ENCODE measurements around the gene ACACB.

ACACB gene

GRCh38 chr12:109287181-109287580 lies 170.8 kb downstream of the ACACB start:
- DNase-seq = no peak

DNA sequence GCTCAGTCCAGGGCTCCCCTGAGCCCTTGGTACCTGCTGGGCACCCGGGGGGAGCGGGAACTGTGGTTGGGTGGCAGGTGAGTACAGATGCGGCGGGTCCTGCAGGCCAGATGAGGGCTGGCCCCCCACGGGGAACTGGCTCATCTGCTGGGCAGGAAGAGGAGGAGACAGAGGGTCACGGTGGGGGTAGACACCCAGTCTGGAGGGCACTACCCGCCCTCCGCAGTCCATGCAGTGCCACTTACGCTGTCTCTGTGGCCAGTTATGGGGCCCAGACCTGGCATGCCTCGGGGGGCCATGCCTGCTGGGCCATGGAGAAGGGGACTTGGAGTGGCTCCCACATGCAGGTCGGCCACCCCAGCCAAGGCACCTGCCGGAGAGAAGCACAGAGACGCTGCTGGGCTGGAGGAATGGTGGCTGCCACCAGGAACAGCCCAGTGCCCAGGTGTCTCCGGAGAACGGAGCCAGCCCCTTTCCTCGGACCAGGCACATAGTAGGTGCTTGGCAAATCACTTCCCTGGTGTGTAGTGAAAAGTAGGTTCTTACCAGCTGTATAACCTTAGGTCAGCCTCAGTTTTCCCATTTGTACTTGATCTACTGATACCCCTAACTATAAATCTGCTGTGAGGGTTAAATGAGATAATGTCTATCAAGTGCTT lies 171.6 kb downstream of the ACACB start:
- DNase-seq = no peak

DNA sequence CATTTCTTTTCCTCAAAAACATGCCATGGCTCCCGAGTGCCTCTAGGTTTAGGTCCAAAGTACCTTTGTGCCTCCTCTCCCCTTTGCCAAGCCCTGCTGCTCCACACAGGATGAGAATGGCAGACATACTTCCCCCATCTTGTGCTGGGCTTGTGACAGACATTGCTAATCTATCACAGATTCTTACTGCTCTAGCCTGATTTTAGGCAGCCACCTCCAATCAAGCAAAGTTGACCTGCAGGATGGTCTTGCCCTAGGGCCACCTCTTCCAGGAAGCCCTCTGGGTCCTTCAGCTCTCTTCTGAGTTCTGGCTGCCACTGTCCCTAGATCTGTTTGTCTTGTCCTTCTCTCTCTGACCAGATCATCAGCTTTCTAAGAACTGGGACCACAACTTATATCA lies 172.2 kb downstream of the ACACB start:
- DNase-seq = no peak

- no peak for DNase-seq
Measured at GRCh38 chr12:109289004-109289403, 172.6 kb downstream of the ACACB start.

GRCh38 chr12:109289551-109289950 lies 173.2 kb downstream of the ACACB start:
- DNase-seq = peak; percentile 73

DNA sequence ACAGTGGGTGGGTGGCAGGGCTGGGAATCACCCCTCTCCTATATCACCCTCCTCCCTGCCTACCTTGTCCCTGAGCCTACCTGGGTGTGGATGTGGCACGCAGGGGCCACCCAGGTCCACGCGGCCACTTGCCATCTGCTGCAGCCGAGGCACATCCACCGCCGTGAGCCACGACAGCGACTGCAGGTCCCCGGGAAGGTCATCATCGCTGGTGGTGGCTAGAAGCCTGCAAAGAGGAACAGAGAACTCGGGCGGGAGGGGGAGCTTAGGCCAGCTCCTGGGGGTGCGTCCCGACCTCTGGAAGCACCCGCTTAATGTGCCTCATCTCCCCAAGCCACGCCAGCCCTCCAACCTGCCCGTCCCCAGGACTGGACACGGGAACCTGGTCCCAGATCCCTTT lies 173.7 kb downstream of the ACACB start:
- no peak for DNase-seq

- no peak for DNase-seq
Measured at GRCh38 chr12:109291117-109291516, 174.7 kb downstream of the ACACB start.

GRCh38 chr12:109291521-109292341 lies 175.3 kb downstream of the ACACB start:
- DNase-seq = peak; percentile 86

DNA sequence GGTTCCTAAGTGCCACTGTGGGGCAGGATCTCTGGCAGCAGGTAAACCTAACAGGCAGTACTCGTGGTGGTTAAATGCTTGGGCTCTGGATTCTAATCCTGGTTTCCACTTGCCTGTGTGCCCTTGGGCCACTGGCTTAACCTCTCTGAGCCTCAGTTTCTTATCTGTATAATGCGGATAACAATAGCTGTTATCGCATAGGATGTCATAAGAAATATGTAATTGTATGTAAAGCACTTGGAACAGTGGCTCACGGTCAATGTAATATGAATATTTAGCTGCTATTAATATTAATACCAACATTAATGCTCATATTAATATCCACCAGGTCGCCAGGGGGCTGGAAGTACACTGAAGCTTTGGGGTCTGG lies 175.9 kb downstream of the ACACB start:
- DNase-seq = no peak

GRCh38 chr12:109293106-109293505 lies 176.7 kb downstream of the ACACB start:
- no peak for DNase-seq

DNA sequence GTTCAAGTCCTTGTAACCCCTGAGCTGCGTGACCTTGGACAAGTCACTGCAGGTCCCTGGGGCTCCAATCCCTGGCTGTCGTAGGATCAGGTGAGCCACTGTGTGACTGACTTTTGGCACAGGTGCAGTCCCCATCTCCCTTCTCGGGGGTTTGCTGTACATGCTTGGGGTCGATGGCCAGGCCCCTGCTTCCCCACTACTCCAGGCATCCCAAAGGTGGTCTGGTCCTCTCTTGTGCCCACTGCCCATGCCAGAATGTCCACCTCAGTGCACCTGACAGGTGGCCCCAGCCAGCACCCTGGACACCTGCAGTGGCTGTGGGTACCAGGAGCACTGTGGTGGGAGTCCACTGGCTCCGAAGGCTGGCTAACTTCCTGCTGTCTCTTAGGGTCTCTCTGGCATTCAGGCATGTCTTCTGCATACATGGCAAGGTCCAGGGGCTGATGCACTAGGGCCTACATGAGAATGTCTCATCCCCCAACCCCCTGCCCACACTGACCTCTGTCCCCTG lies 178.0 kb downstream of the ACACB start:
- no peak for DNase-seq

- no peak for DNase-seq
Measured at GRCh38 chr12:109295764-109296425, 179.5 kb downstream of the ACACB start.

DNA sequence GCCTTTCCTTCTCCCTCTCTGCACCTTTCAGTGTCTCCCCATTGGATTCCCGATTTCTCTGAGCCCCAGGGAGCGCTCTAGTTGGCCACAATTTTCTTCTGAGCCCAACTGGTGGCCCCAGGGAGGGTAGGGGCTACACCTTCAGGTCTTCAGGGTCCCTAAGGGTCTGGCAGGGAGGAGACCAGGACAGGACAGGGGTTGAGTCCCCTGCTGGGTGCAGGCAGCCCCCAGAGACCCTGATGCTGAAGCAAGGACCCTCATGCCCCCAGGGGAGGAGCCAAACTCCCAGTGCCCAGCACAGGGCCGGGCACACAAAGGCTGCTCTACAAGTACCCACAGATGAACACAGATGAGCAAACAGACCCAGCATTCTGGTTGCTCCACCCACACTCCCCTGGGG lies 180.0 kb downstream of the ACACB start:
- no peak for DNase-seq

DNA sequence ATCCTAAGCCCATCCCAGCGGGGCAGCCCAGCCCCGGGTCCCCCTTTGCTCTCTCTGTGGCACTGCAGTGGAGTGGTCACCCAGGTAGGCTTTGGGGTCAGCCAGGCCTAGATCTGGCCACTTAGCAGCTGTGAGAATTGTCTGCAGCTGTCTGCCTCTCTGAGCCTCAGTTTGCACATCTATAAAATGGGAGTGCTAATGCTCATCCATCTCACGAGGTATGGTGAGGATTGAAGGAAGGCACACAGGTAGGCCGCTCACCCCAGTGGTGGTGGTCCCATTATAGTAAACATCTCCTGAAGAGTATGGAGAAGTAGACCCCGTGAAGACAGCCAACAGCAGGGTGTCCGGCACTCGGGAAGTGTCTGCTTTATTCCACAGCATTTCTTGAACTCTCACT lies 183.5 kb downstream of the ACACB start:
- DNase-seq = no peak

- no peak for DNase-seq
Measured at GRCh38 chr12:109301643-109302168, 185.3 kb downstream of the ACACB start.

DNA sequence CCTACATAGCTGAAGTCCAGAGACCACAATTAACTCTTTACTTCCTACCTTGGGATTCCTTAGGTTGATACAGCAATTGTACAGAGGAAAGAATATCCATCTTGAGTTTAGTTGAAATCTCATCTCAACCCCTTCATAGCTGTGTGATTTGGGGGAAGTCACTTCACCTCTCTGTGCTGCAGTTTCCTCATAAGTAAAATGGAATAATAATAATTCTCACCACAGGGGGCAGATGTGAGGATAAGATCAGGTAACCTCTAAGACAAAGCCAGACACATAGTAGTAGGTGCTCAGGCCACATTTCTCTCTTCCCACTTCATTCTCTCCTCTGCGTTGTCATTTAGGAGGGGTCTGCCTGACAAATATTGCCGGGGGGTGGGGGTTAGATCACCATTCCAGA lies 186.0 kb downstream of the ACACB start:
- no peak for DNase-seq

GRCh38 chr12:109302770-109303169 lies 186.4 kb downstream of the ACACB start:
- DNase-seq = no peak

GRCh38 chr12:109304485-109304884 lies 188.1 kb downstream of the ACACB start:
- DNase-seq = no peak

DNA sequence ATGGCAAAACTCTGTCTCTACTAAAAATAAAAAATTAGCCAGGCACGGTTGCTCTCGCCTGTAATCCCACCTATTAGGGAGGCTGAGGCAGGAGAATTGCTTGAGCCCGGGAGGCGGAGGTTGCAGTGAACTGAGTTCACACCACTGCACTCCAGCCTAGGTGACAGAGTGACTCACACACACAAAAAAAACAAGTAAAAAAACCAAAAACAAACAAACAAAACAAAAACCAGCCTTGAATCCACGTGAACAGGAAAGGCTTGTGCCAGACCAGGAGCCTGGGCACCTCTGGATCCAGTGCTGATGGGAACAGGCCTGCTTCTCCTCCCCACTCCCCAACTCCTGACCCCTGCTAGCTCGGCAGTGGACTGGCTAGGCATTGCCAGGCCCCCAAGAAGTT lies 189.2 kb downstream of the ACACB start:
- DNase-seq = no peak

- DNase-seq = no peak
Measured at GRCh38 chr12:109307051-109307450, 190.7 kb downstream of the ACACB start.

DNA sequence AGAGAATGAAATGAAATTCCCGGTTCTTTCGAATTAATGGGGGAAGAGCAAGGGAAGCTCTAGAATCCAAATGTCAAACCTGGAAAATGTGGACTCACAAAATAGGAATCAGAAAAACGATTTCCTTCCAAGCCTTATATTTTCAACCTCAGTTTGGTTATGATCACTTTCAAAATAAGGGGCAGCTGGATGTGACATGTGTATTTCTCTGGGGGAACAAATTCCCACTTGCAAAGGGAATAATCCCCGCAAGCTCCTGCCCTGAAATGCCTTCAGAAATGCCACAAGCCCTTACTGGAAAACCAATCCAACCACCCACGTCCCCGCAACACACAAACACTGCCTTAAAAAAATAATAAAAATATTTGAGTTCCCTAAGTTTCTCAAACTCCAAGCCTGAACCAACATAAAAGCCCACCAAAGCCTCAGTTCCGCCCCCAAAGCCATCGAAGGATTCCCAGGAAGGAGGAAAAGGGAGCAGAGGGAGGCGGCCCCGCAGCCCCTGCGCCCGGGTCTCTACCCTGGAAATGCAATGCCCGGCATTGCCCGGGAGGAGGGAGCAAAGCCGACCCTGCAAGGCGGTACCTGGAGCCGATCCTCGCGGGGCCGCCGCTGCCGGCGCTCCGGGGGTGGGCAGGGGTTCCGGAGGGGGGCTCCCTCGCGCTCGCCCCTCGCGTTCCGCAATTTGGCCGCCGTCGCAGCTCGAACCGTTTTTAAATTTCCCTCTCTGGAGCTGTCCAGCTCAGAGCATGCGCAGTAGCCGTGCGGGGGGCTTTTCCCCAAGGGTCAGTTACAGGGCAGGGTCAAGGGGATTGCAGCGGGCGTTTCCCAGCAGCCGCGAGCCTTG lies 192.4 kb downstream of the ACACB start, which contains the start of gene FOXN4:
FOXN4 (minus strand) TSS at position 751 of the 847 bp plus-strand sequence. CDS start 963 bp downstream, outside the sequence.
- no peak for DNase-seq

All from NCI-H524 treated with DMSO at 0.1 percent for 48 hours (cell line).